Trophoblast cell (in vitro differentiated cells and primary cell): Measurements from ENCODE around the gene ACSBG1.
"Not testable (repeated sequence)": the region's sequence is repeated elsewhere in the genome, so short reads cannot be mapped to it uniquely, and the experiment has no call there.

Experiments
- DNase-seq, 2 donors: peaks; one replicate each; pipeline ENCODE4 v3.0.0-alpha.2; 2016
- H2AFZ ChIP-seq: 2 replicates; pipeline ENCODE4 v1.6.1; 2013; ENCODE audit warnings: low read length, moderate library complexity, mild to moderate bottlenecking; ENCODE audit not compliant: insufficient read depth, poor library complexity
- H2AK5ac ChIP-seq: 2 replicates; pipeline ENCODE4 v1.6.1; 2013; ENCODE audit warnings: mild to moderate bottlenecking, low read length
- H2BK120ac ChIP-seq: 2 replicates; pipeline ENCODE4 v1.6.1; 2013; ENCODE audit warnings: low read length, mild to moderate bottlenecking, moderate library complexity; ENCODE audit not compliant: insufficient read depth, poor library complexity
- H2BK12ac ChIP-seq: 2 replicates; pipeline ENCODE4 v1.6.1; 2013; ENCODE audit warnings: mild to moderate bottlenecking, low read length, moderate library complexity
- H2BK5ac ChIP-seq: 2 replicates; pipeline ENCODE4 v1.6.1; 2013; ENCODE audit warnings: low read length, low read depth, moderate library complexity, mild to moderate bottlenecking; ENCODE audit not compliant: poor library complexity
- H3K14ac ChIP-seq: 2 replicates; pipeline ENCODE4 v1.6.1; 2013; ENCODE audit warnings: mild to moderate bottlenecking, low read length
- H3K18ac ChIP-seq: 2 replicates; pipeline ENCODE4 v1.6.1; 2013; ENCODE audit warnings: mild to moderate bottlenecking, low read length
- H3K23ac ChIP-seq: 2 replicates; pipeline ENCODE4 v1.6.1; 2013; ENCODE audit warnings: low read length
- H3K27ac ChIP-seq: 2 replicates; pipeline ENCODE4 v1.5.1; 2013; ENCODE audit warnings: low read depth, mild to moderate bottlenecking, inconsistent platforms, low read length, moderate library complexity
- H3K27me3 ChIP-seq: 2 replicates; pipeline ENCODE4 v1.6.1; 2013; ENCODE audit warnings: inconsistent platforms, mild to moderate bottlenecking, low read length, moderate library complexity; ENCODE audit not compliant: insufficient read depth
- H3K36me3 ChIP-seq, 2 experiments: 1 replicate in 1 of 2; 2 replicates in 1 of 2; pipeline ENCODE4 v1.6.1; 2013; ENCODE audit warnings: low read length in 2 of 2, mild to moderate bottlenecking in 2 of 2, moderate library complexity in 1 of 2; ENCODE audit not compliant: insufficient read depth in 2 of 2, control insufficient read depth in 1 of 2
- H3K4ac ChIP-seq: 2 replicates; pipeline ENCODE4 v1.6.1; 2013; ENCODE audit warnings: low read depth, mild to moderate bottlenecking, low read length, moderate library complexity
- H3K4me1 ChIP-seq, 2 experiments: 1 replicate in 1 of 2; 2 replicates in 1 of 2; pipeline ENCODE4 v1.6.1; 2013; ENCODE audit warnings: low read length in 2 of 2, mild to moderate bottlenecking in 2 of 2, moderate library complexity in 1 of 2; ENCODE audit not compliant: insufficient read depth in 2 of 2, control insufficient read depth in 1 of 2
- H3K4me2 ChIP-seq: 2 replicates; pipeline ENCODE4 v1.6.1; 2013; ENCODE audit warnings: inconsistent platforms, mild to moderate bottlenecking, low read length, moderate library complexity
- H3K4me3 ChIP-seq: 2 replicates; pipeline ENCODE4 v1.5.1; 2013; ENCODE audit warnings: mild to moderate bottlenecking, low read depth, low read length, inconsistent platforms
- H3K79me1 ChIP-seq: one replicate; pipeline ENCODE4 v1.6.1; 2013; ENCODE audit warnings: low read length
- H3K79me2 ChIP-seq: 2 replicates; pipeline ENCODE4 v1.6.1; 2013; ENCODE audit warnings: low read length, mild to moderate bottlenecking; ENCODE audit not compliant: control insufficient read depth, insufficient read depth, poor library complexity
- H3K9ac ChIP-seq: 2 replicates; pipeline ENCODE4 v1.6.1; 2013; ENCODE audit warnings: mild to moderate bottlenecking, low read length
- H3K9me3 ChIP-seq: 2 replicates; pipeline ENCODE4 v1.6.1; 2013; ENCODE audit warnings: low read depth, mild to moderate bottlenecking, control low read depth, inconsistent platforms, low read length; ENCODE audit not compliant: insufficient read depth
- H4K12ac ChIP-seq: 2 replicates; pipeline ENCODE4 v1.6.1; 2013; ENCODE audit warnings: low read depth, mild to moderate bottlenecking, low read length, moderate library complexity
- H4K8ac ChIP-seq: 2 replicates; pipeline ENCODE4 v1.6.1; 2013; ENCODE audit warnings: low read depth, mild to moderate bottlenecking, low read length, moderate library complexity
- H4K91ac ChIP-seq: one replicate; pipeline ENCODE4 v1.6.1; 2013; ENCODE audit warnings: low read depth, mild to moderate bottlenecking, low read length, moderate library complexity
- WGBS: extraction: QIAGEN DNeasy Blood & Tissue Kit; methylation state at CpG from one replicate; pipeline ENCODE4 v1.1.7; 2013; ENCODE audit warnings: missing lambda C conversion rate; ENCODE audit not compliant: insufficient read length, insufficient coverage; ENCODE audit errors: extremely low coverage; 5-methylcytosine and 5-hydroxymethylcytosine counted together

Gene ACSBG1

DNA sequence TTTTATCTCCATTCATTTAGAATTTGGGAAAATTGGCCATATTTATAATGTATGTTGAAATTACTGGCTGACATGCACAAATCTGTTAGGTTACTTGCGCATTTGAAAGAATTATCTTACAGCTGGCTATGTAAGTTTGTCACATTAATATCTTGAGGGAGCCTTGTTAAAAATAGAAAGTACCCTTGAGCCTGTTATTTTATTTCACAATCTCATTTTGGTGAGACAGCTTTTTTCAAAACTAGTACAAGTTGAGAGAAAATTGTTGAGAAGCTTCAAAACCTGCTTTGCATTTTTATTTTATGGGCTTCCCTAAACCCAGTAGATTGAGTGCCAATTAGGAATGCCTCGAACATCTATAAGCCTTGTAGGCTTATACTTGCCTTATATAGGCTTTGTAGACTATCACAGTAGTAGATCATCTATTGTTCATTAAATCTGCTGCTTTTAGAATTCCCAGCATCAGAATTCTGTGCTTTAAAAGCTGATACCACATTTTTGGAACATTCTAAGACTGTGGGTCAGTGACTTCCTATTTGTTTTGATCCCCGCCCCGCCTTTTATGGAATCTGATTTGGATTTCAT is 78.9 kb downstream of the ACSBG1 start:
- Histone ChIP-seq H3K79me1 (no peaks in the 10 kb centered on the region), H2BK120ac (no peak overlapping the region), H3K4me1 (no peaks in the 10 kb centered on the region), H3K27ac (no peak overlapping the region), H3K9me3 (no peaks in the 10 kb centered on the region), H4K12ac (no peak overlapping the region), H2AK5ac (no peak overlapping the region), H3K23ac (no peak overlapping the region), H3K9ac (no peak overlapping the region), H3K18ac (no peak overlapping the region), H3K4me2 (no peak overlapping the region), H3K79me2 (no peaks in the 10 kb centered on the region), H2BK5ac (no peak overlapping the region), H3K14ac (no peak overlapping the region), H2BK12ac (no peak overlapping the region), H3K27me3 (no peaks in the 10 kb centered on the region), H4K91ac (no peak overlapping the region), H3K4me3 (no peak overlapping the region), H4K8ac (no peak overlapping the region), H2AFZ (no peak overlapping the region), H3K36me3 (peaks cover 3% of the 10 kb centered on the region in 2 experiments), H3K4ac (no peak overlapping the region)
- DNase-seq: no peak
- WGBS: no CpG with 5 or more reads among the region's 4 CpGs

DNA sequence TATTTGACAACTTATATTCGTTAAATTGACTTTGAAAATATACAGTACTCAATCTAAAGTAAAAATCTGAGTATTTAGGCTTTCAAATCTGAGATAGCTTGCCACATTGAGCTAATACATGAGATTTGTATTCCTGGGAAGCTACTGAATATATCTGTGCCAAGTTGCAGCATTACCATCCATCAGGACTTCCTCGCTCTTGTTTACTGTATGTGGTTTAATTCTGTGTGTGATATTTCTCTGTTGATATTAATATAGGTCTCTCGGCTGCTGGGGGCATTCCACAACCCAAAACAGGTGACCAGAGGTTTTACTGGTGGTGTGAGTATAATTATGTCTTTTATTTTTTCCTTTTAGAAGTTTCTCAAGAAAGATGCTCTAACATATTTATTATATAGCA is 79.4 kb downstream of the ACSBG1 start:
- Histone ChIP-seq H3K27me3 (no peaks in the 10 kb centered on the region), H3K79me1 (no peaks in the 10 kb centered on the region), H3K4ac (no peak overlapping the region), H3K27ac (no peak overlapping the region), H3K36me3 (peaks cover 2 to 3% of the 10 kb centered on the region in 2 experiments), H3K18ac (no peak overlapping the region), H3K14ac (no peak overlapping the region), H3K79me2 (no peaks in the 10 kb centered on the region), H2AK5ac (no peak overlapping the region), H2BK120ac (no peak overlapping the region), H3K9ac (no peak overlapping the region), H3K23ac (no peak overlapping the region), H3K4me1 (peaks cover 0 to 2% of the 10 kb centered on the region in 2 experiments), H3K4me3 (no peak overlapping the region), H3K4me2 (no peak overlapping the region), H4K8ac (no peak overlapping the region), H4K12ac (no peak overlapping the region), H3K9me3 (no peaks in the 10 kb centered on the region), H2BK5ac (no peak overlapping the region), H2AFZ (no peak overlapping the region), H2BK12ac (no peak overlapping the region), H4K91ac (no peak overlapping the region)
- whole genome bisulfite sequencing: no CpG with 5 or more reads among the region's 3 CpGs
- no peak for DNase-seq

DNA sequence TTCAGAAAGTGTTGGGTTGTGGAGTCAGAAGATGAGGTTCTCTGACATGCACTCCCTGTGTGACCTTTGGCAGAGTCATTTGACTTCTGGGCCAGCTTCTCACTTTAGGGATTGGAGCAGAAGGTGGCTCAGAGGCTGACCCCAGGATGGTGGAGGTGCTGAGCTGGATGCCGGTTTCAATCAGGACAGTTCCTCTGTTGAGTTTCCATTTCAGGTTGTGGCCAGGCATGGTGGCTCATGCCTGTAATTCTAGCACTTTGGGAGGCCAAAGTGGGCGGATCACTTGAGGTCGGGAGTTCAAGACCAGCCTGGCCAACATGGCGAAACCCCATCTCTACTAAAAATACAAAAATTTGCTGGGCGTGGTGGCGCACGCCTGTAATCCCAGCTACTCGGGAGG is 83.3 kb downstream of the ACSBG1 start:
- H3K18ac ChIP-seq, H3K4ac ChIP-seq, H2BK5ac ChIP-seq, H2BK12ac ChIP-seq, H2BK120ac ChIP-seq, H3K4me2 ChIP-seq, H3K27ac ChIP-seq, H3K79me2 ChIP-seq, H4K91ac ChIP-seq, H3K9ac ChIP-seq, H4K12ac ChIP-seq, H3K27me3 ChIP-seq, H3K79me1 ChIP-seq, H3K4me1 ChIP-seq, H3K23ac ChIP-seq, H3K36me3 ChIP-seq, H3K9me3 ChIP-seq, H2AFZ ChIP-seq, H3K14ac ChIP-seq, DNase-seq, H2AK5ac ChIP-seq, H4K8ac ChIP-seq, H3K4me3 ChIP-seq: not testable (repeated sequence)
- no CpG with 5 or more reads among the region's 8 CpGs for WGBS

DNA sequence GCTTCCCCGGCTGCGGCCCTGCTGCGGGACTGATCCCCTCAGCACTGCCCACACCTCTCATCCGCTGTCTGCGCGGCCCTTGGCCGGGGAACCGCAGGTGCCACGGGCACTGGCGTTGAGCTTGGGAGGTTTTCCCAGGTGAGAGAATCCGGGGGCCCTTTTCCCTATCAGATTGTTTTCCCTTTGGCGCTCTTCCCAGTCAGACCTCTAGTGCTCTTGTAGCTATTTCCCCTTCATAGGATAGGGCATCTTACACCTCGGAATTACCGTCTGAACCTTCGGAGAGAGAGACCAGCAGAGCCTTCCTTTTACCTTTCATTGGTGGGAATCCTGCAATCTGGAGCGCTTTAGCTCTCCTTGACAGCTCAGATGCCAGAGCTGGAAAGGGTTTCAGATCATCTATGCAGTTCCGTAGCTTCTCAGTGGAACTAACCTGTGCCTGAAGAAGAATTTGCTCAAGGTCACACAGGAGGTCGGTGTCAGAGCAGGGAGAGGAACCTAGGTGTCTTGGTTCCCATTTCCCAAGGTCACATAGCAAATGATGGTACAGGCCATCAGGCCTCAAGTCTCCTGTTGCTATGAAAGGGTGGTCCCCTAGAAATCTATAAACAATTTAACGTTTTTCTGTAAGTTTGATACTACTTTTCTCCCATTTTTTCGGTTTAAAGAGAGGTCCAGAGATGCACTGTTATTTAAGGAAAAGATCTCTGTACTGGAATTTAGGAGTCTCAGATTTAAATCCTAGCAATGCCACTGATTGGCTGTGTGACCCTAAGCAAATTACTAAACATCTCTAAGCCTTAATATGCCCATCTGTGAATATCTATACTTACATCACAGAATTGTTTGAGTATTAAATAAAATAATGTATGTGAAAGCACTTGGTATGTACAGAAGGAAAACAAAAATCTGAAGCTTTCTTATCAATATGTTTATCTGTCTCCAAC is 84.3 kb downstream of the ACSBG1 start:
- H2BK12ac ChIP-seq: no peak overlapping the region
- peak overlapping the region; percentile 87 for H2AFZ ChIP-seq
- no peak overlapping the region for H3K4ac ChIP-seq
- no peaks in the 10 kb centered on the region for H3K9me3 ChIP-seq
- WGBS: no CpG with 5 or more reads among the region's 20 CpGs
- H4K91ac ChIP-seq: peak overlapping the region; percentile 70
- H3K27ac ChIP-seq: no peak overlapping the region
- no peak overlapping the region for H2BK120ac ChIP-seq
- peaks cover 4 to 8% of the 10 kb centered on the region in 2 experiments for H3K4me1 ChIP-seq
- peak overlapping the region; percentile 75 for H3K14ac ChIP-seq
- H3K79me1 ChIP-seq: peaks cover 4% of the 10 kb centered on the region
- H3K4me2 ChIP-seq: peak overlapping the region; percentile 85
- H3K4me3 ChIP-seq: peak overlapping the region; percentile 93
- no peak overlapping the region for H3K23ac ChIP-seq
- peak overlapping the region; percentile 83 for H3K9ac ChIP-seq
- no peak overlapping the region for H2AK5ac ChIP-seq
- H3K27me3 ChIP-seq: no peaks in the 10 kb centered on the region
- no peak overlapping the region for H2BK5ac ChIP-seq
- H4K12ac ChIP-seq: no peak overlapping the region
- peak overlapping the region; percentile 70 for H3K18ac ChIP-seq
- no peak for DNase-seq
- H3K79me2 ChIP-seq: peaks cover 4% of the 10 kb centered on the region
- H3K36me3 ChIP-seq: no peaks in the 10 kb centered on the region
- no peak overlapping the region for H4K8ac ChIP-seq
